GM23248 (cell line): ENCODE measurements around the gene RPS27.

Experiments used
- EZH2 ChIP-seq: fragments of 200-600 bp; sonication (generic); IDR thresholded peaks from 2 replicates; pipeline ENCODE4 v1.6.1; 2018; ENCODE audit warnings: antibody characterized with exemption, mild to moderate bottlenecking; ENCODE audit not compliant: insufficient read depth, poor library complexity, severe bottlenecking
- EZH2phosphoT487 ChIP-seq: fragments of 200-600 bp; sonication (generic); IDR thresholded peaks from 2 replicates; pipeline ENCODE4 v1.6.1; 2018; ENCODE audit warnings: antibody characterized with exemption, moderate library complexity, mild to moderate bottlenecking, low read depth; ENCODE audit not compliant: insufficient read depth

GRCh38 chr1:153961421-153961820 lies 29.1 kb upstream of the RPS27 start:
- TF ChIP-seq EZH2phosphoT487: no peak
- TF ChIP-seq EZH2: no peak
